GM21528 (cell line): Measurements from ENCODE around the gene SEMA3F.
"Not testable (repeated sequence)": the region's sequence is repeated elsewhere in the genome, so short reads cannot be mapped to it uniquely, and the experiment has no call there.

Experiments
- ATAC-seq: cut with Tn5 transposase; IDR thresholded peaks from one replicate; pipeline ENCODE4 v1.9.1; 2021; ENCODE audit warnings: mild to moderate bottlenecking, moderate library complexity; ENCODE audit not compliant: unreplicated experiment, low FRiP score

The SEMA3F gene

DNA sequence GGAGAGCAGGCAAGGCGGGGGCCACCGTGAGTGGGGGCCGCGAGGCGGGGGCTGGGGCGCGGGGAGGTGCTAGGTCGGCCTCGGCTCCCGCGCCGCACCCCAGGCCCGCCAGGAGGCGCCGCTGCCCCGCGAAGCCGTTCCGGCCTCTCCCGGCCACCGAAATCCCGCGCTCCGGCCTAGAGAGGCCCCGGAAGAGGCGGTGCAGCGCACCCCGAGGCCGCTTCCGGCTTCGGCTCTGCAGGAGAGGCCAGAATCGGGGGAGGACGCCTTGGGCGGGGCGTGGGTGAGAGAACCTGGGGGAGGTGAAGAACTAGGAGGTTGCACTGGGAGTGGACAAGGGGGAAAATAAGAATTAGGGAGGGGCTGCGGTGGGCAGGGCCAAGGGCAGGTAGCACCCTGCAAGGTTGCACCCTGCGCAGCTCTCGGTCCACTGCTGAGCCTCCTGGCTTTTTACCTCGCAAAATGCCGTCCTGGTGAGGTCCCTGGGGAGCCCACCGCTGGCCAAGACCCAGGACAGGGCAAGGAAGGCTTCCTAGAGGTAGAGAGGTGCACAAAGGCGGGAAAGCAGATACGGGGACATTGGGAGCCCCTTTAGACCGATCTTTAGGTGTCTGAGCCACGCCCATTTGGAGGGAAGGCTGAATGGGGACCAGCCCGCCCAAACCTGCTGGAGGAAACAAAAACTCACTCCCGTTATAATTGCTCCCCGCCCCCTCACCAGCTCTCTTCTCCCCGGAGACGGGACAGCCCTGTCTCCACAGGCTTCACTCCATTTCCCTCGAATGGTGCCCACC, 72.5 kb downstream of the SEMA3F start:
- peak; percentile 78 for ATAC-seq

DNA sequence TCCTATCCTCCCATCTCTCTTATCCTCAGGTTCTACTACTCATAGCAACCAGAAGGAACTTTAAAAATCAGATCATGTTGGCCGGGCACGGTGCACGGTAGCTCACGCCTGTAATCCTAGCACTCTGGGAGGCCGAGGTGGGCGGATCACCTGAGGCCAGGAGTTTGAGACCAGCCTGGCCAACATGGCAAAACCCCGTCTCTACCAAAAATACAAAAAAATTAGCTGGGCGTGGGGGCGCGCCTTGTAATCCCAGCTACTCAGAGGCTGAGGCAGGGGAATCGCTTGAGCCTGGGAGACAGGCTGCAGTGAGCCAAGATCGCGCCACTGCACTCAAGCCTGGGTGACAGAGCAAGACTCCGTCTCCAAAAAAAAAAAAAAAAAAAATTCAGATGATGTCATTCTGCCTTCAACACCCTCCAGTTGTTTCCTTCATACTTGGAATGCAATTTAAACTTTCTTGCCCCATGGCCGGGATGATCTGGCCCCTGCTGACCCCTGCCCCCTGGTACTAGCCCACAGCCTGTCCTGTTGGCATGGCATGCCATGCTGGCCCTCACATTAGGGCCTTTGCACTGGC, 73.2 kb downstream of the SEMA3F start:
- ATAC-seq: not testable (repeated sequence)

DNA sequence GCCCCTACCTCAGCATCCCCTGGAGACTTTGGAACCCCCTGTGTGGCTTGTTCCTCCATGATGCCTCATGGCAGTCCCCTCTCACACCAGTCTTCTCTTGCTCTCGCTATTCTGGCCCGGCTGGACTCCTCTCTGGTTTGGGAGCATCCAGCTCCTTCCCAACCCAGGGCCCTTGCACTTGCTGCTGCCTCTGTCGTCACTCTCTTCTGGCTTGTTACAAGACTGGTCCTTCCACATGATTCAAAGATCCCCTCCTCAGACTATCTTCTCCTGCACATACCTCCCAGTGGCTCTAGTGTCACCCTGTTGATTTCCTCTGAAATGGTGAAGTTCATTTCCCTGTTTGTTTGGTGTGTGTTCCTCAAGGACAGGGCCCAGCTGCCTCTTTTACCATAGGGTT, 74.4 kb downstream of the SEMA3F start:
- no peak for ATAC-seq

DNA sequence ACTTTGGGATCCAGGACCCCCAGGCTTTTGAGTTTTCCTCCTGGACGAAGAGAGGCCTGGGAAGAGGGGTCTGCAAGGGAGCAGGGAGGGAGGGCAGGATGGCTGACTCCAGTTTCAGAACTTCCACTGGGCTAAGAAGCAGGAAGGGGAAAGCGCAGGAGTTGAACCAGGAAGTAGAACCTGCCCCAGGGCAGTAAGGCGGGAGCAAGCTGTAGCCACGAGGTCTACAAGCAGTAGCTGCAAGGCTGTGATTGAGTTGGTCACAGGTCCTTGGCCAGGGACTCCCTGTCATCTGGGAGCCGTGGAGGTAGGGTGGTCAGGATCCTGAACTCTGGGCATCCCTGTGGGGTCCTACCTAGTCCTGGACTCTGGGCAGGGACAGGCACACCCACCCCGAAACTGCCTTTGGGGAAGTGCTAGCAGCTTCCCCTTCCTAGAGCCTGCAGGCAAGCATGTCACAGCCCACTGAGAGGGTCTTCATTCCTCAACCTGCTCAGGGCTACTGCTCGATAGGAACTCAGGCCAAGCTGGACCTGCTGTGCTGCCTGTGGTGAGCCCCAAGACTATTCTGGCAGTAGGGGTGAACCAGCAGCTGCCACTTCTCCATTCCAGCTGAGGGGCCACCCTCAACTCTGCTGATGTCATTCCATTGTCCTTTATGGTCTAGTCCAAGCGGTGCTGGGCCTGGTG, 75.1 kb downstream of the SEMA3F start:
- ATAC-seq: no peak

DNA sequence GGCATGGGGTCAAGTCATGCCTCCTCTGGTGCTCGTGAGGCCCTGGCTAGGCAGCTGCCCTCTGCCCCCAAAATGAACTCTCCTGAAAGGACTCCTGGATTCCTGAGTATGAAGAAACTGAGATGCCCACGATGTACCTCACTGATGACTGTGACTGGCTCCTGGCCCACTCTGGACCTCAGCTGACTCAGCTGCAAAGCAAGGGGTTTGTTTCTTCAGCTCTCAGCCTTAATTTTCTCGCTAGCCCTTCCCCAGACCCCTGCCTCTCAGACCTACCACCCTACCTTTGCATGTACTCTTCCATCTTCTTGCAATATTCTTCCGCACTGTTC, 75.6 kb downstream of the SEMA3F start:
- no peak for ATAC-seq

DNA sequence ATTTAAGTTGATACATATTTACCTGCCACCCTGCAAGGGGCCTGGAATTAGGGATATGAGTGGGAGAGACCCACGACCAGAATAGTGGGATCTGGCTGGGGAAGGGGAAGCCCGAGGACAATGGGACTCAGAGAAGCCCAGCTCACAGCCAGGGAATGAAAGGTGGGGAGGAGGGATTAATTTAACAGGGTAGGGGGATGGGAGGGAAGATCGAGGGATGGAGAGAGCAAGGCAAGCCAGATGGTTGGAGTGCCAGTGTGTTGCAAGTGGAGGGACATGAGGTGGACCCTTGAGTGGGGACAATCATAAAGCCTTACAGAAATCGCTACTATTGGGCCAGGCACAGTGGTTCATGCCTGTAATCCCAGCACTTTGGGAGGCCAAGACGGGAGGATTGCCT, 76.5 kb downstream of the SEMA3F start:
- ATAC-seq: no peak

DNA sequence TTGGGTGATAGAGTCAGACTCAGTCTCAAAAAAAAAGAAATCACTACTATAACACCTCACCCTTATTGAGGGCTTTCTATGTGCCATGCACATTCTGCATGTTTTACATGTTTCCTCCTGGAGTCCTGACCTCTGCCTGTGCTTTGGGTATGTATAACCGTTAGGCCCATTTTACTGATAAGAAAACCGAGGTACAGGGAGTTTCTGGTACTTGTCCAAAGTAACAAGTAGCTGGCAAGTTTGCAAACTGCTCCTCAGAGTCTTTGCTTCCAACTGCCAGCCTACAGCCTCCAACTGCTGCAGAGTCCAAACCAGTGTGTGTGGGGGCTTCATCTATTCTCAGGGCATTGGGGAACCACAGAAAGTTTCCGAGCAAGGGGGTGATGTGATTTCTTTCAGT, 77.2 kb downstream of the SEMA3F start:
- ATAC-seq: no peak

DNA sequence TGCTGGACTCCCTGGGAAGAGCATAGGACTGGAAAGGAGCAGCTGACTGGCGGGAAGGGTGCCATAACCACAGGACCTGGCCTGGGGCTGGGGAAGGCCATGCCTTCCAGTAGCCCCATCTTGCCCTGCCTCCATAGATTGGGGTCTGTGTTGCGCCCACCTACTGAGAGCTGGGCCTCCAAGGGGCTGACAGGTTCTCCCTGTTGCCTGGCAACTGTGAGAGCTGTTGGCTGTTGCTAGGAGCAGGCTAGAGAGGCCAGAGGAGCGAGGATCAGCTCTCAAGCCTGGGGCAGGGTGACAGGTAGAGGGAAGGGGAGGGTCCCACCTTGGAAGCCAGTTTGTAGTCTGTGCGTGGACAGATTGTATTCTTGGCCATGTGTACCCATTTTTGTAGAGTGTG, 78.1 kb downstream of the SEMA3F start:
- ATAC-seq: no peak

DNA sequence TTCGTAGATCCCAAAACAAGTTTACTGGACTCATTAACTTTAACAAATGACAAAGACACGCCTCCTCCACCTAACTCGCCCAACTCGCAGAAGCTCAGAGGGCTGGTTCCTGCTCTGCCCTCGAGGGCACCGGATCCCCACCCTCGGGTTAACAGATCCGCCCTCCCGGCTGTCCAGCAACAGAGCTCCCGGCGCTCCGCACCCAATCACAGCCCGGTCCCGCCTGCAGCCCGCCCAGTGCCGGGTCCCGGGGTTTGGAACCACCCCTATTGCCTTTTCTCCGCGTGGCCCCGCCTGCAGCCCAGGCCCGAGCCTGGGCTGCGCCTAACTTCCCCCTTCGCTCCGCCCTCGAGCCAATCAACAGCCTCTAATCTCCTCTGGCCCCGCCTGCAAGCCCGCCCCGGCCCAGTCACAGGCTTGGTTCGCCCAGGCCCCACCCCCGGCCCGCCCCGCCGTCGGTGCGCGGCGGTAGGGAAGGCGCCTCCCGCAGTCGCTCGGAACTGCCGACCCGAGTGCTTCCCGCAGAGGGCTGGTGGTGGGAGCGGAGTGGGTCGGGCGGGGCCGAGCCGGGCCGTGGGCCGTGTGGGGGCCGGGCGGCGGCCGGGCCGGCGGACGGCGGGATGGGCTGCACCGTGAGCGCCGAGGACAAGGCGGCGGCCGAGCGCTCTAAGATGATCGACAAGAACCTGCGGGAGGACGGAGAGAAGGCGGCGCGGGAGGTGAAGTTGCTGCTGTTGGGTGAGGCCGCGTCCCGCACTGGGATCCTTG, 80.8 kb downstream of the SEMA3F start, which contains the start of gene GNAI2:
TSS of gene GNAI2 (plus strand) at position 489 of the 768 bp plus-strand sequence. CDS start at position 621, 132 bp downstream.
- ATAC-seq: peak; percentile 88

DNA sequence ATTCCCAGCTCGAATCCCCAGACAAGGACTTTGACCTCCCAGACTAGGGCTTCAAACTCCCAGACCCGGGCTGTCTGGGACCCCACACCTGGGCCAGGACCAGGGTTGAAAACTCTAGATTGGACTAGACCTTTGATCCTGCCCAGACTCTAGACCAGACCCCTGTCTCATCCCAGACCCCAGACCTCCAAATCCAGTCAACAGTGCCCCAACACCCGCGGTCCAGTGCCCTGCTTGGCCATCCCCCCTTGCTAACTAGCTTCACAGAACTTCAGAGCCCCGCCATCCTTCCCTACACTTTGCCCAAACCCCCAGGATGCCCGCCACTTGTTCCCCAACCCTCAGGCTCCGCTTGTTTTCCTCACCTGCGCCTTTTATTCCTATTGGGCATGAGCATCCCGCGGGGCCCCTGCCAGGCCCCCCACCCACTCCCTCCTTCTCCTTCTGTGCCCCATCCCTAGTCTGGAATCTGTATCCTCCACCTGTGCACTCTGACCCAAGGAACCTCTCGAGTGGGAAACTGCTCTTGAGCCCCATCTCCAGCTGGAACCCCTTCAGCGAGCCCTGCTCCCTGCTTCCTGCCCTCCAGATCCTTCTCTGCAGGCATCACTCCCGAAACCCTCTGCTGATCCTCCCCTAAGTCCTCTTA, 81.5 kb downstream of the SEMA3F start:
- no peak for ATAC-seq

DNA sequence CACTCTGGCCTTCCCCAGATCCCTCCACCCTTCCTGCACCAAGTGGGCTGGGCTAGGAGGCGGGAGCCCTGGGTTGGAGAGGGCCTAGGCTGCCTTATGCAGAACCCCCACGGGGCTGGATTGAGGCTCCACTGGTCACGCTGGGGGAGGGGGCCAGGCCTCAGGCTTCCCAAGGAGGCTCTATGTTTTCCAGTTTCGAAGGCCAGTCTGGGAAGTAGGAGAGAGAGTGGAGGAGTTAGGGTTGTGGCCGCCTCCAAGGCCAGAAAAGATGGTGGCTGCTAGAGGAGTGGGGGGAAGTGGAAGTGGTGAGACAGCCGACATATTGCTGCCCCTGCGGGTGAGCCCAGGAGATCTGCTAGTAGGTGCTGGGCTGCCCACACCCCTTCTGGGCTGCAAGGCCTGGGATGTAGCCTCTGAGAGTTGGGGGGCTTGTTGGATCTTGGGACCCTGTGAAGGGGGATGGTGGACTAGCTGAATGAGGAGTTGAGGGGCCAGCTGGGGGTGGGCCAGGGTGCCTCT, 82.1 kb downstream of the SEMA3F start:
- ATAC-seq: no peak

DNA sequence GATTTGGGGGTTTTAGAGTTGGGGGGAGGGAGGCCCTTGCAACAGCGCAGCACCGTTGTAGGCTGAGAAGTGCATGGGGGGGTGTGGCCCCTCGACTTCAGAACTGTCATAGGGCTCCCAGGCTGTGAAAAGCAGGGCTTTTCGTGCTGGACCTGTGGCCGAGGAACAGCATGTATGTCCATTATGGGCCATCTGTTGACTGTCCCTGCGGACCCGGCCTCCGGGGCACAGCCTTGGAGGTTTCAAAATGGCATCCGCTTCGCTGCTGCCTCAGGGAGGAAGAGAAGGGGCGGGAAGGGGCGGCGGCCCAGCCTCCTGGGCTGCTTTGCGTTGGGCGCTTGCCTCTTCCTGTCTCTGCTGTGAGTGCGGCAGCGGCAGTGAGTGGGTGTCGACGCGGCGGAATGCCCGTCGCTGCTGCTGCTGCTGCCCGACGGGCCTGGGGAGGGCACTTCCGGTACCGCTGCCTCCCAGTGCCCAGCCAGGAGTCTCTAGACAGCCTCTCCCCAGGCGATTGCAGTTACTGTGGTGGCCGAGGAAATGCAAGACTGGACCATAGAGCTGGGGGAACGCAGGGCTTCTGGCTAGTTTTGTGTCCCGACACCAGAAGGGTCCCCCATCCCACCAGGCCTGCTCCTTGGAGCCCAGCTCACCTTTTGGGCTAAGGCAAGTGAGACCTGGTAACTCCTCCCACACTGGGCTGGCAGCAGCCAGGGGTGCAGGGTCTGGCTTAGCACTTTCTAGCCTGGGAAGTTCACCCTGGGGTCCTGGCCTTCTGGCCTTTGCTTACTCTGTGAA, 82.8 kb downstream of the SEMA3F start:
- ATAC-seq: peak; percentile 38

DNA sequence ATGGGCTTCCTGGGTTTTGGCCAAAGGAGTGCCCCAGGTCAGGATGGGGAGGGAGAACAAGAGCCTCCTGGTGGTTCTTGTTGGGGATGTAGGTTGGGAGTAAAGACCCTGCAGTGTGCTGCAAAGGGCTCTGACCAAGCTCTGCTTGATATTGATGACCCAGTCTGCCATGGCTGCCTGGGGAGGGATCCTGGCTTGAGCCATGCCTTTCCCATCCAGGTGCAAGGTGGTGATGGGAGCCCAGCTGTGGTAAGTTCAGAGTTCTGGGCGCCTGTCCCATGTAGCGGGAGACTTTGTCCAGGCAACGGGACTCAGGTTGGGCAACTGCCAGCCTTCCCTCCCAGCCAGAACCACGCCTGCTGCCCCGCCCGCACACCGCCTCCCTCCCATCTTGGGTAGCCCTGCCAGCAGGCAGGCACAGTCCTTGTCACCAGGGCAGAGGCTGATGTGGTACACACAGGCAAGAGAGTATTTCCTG, 83.5 kb downstream of the SEMA3F start:
- ATAC-seq: no peak
